Neural progenitor cell (in vitro differentiated cells): ENCODE results near the gene CYBA.

Experiments
- CTCF ChIP-seq: fragments of 200-600 bp; sonication (generic); IDR thresholded peaks from 2 replicates; pipeline ENCODE4 v1.5.1; 2017; ENCODE audit warnings: antibody characterized with exemption, mild to moderate bottlenecking
- EZH2phosphoT487 ChIP-seq: fragments of 200-600 bp; sonication (generic); IDR thresholded peaks from 2 replicates; pipeline ENCODE4 v1.6.1; 2017; ENCODE audit warnings: antibody characterized with exemption

GRCh38 chr16:88687254-88687576 lies 36.4 kb upstream of the CYBA start:
- TF ChIP-seq CTCF (no peak), EZH2phosphoT487 (no peak)
